KOPT-K1 (cell line): ENCODE measurements around the gene PCNX3.

Experiments
- H3K27ac ChIP-seq: fragments of 200-600 bp; sonication (generic); 2 replicates; pipeline ENCODE4 v1.5.1; 2016; ENCODE audit warnings: antibody characterized with exemption, mild to moderate bottlenecking, low read depth, low read length; ENCODE audit not compliant: poor library complexity, severe bottlenecking
- H3K36me3 ChIP-seq: fragments of 200-600 bp; sonication (generic); 2 replicates; pipeline ENCODE4 v1.5.1; 2017; ENCODE audit warnings: antibody characterized with exemption, mild to moderate bottlenecking, low read length, moderate library complexity; ENCODE audit not compliant: insufficient read depth
- H3K9me3 ChIP-seq: fragments of 200-600 bp; sonication (generic); 2 replicates; pipeline ENCODE4 v1.5.1; 2017; ENCODE audit warnings: antibody characterized with exemption, low read length, mild to moderate bottlenecking; ENCODE audit not compliant: insufficient read depth, poor library complexity, severe bottlenecking

Gene PCNX3

DNA sequence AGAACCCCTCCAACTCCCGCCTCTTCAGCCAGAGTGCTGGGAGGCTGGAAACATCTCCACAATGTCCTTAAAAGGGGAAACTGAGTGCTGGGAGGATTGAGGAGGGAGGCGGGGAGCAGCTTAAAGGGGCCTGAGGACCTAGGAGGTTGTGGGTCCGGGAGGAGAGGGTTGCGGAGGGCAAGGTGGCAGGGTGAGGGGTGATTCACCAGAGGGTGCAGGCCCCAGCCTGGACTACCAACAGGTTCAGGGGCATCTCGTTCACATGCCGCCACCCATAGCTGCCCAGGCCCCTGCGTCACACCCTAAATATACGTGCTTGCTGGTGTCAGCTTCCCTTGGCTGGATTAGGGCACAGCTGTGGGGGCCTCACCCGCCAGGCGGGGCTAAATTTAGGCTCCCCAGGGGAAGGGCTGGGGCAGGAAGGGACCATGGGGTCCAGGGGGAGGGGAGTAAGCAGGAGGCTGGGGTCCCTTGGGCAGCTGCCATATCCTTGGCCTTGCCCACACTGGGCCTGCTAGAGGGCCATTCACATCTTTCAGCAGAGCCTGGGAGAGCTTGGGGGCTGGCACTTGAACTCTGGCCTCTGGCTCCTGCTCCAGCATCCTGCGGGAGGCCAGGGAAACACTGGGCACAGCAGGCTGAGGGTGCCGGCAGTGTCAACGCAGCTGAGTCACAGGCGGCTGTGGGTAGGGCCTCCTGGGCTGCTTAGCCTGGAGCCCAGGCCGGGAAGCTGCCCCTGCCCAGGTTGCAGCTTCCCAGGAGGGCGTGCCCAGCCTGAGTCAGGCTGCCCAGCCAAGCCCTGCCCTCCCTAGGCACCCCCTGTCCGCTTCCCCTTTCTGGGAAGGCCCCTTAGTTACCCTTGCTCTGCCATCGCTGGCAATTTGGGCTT lies 38.5 kb upstream of the PCNX3 start:
- Histone ChIP-seq H3K27ac (peak overlapping the region; percentile 77), H3K36me3 (peaks cover 32% of the 10 kb centered on the region), H3K9me3 (no peaks in the 10 kb centered on the region)

DNA sequence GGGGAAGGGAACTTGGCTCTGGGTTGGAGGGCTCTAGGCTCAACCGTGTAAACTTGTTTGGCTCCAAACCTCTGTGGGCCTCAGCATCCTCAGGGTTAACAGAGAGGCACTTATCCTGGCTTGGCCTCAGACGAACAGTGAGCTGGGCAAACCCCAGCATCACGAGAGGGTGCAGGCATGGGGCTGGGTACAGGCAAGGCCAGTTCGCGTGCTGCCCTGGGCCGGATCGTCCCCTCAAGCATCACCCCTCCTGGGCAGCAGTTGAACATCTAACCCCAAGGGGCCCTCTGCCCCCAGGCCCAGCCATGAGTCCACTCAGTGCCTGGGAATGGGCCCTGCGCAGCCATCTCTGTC lies 37.8 kb upstream of the PCNX3 start:
- peaks cover 38% of the 10 kb centered on the region for H3K36me3 ChIP-seq
- H3K27ac ChIP-seq, result no peak overlapping the region
- H3K9me3 ChIP-seq, result no peaks in the 10 kb centered on the region

DNA sequence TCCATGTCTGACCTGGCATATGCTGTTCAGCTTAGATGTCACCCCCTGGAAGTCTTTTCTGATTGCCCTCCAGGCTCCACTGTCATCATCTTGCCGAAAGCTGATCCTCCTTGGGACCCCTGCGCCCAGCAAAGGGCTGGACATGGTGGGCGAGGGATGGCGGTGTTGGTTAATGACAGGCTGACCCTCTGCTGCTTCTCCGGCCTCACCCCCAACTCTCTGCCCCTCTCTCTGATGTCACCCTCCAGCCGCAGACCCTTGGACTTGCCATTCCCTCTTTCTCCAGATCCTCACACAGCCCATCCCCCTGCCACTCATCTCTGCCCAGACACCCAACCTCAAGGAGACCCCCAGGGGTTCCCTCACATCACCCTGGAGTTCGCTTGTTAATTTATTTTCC lies 37.4 kb upstream of the PCNX3 start:
- no peak overlapping the region for H3K27ac ChIP-seq

GRCh38 chr11:65578667-65579066 lies 36.9 kb upstream of the PCNX3 start:
- H3K36me3 ChIP-seq, result peaks cover 44% of the 10 kb centered on the region
- H3K9me3 ChIP-seq, result no peaks in the 10 kb centered on the region
- H3K27ac ChIP-seq, result no peak overlapping the region

More for the DNA sequence above, 37.4 kb upstream of the PCNX3 start:
- no peaks in the 10 kb centered on the region for H3K9me3 ChIP-seq
- H3K36me3 ChIP-seq, result peaks cover 42% of the 10 kb centered on the region

DNA sequence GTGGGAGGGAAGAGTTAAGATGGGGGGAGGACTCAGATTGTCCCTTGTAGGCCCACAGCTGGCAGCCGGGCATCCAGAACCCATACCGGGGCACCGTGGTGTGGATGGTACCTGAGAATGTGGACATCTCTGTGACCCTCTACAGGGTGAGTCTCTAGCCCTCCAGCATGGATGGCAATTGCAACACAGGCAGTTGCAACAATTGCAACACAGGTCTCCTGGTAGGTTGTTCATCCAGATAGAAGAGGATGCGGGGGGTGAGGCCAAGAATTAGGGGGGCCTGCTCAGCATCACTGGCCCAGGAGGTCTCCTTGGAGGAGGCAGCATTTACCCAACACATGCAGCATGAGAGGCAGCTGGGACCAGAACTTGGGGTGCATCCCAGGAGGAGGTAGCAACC lies 36.3 kb upstream of the PCNX3 start:
- no peak overlapping the region for H3K27ac ChIP-seq
- peaks cover 51% of the 10 kb centered on the region for H3K36me3 ChIP-seq
- no peaks in the 10 kb centered on the region for H3K9me3 ChIP-seq

GRCh38 chr11:65580031-65580692 lies 35.4 kb upstream of the PCNX3 start:
- Histone ChIP-seq H3K9me3 (no peaks in the 10 kb centered on the region), H3K27ac (no peak overlapping the region), H3K36me3 (peaks cover 56% of the 10 kb centered on the region)

DNA sequence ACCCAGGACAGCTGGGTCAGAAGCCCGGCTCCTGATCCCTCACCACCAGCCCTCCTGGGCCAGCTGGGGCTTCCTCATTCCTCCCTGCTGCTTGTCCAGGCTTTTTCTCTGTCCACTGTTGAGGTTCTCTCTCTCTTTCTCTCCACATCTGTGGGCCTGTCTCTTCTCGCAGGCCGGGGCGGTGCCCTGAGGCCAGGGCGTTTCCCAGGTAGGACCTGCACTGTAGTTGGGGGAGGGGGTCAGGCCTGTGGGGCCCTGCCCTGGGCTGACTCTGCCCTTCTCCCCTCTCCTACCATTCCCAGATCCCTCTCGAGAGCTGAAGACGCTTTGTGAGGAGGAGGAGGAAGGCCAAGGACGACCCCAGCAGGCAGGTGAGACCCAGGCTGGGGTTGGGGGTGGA lies 34.8 kb upstream of the PCNX3 start:
- Histone ChIP-seq H3K36me3 (peaks cover 62% of the 10 kb centered on the region), H3K9me3 (no peaks in the 10 kb centered on the region), H3K27ac (no peak overlapping the region)

GRCh38 chr11:65581928-65582327 lies 33.6 kb upstream of the PCNX3 start:
- H3K9me3 ChIP-seq, result no peaks in the 10 kb centered on the region
- no peak overlapping the region for H3K27ac ChIP-seq
- H3K36me3 ChIP-seq, result peaks cover 73% of the 10 kb centered on the region

GRCh38 chr11:65583589-65583988 lies 32.0 kb upstream of the PCNX3 start:
- Histone ChIP-seq H3K27ac (no peak overlapping the region), H3K9me3 (no peaks in the 10 kb centered on the region), H3K36me3 (peaks cover 73% of the 10 kb centered on the region)

- H3K36me3 ChIP-seq, result peaks cover 71% of the 10 kb centered on the region
- no peaks in the 10 kb centered on the region for H3K9me3 ChIP-seq
- no peak overlapping the region for H3K27ac ChIP-seq
Observed at GRCh38 chr11:65584106-65584505, 31.5 kb upstream of the PCNX3 start.

DNA sequence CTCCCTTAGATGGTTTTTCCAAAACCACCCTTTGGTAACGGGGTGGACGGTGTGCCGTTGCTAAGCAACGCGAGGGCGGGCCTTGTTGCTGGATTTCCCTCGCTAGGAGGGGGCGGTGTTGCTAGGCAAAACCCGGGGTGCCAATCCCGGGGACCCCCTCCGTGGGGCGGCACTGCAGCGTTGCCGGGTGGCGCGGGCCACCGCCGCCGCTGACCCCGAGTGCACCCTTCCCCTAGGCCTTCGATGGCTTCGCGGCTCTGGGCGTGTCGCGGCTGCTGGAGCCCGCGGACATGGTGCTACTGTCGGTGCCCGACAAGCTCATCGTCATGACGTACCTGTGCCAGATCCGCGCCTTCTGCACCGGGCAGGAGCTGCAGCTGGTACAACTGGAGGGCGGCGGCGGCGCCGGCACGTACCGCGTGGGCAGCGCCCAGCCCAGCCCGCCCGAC lies 30.8 kb upstream of the PCNX3 start:
- H3K36me3 ChIP-seq, result peaks cover 67% of the 10 kb centered on the region
- no peaks in the 10 kb centered on the region for H3K9me3 ChIP-seq
- H3K27ac ChIP-seq, result no peak overlapping the region

DNA sequence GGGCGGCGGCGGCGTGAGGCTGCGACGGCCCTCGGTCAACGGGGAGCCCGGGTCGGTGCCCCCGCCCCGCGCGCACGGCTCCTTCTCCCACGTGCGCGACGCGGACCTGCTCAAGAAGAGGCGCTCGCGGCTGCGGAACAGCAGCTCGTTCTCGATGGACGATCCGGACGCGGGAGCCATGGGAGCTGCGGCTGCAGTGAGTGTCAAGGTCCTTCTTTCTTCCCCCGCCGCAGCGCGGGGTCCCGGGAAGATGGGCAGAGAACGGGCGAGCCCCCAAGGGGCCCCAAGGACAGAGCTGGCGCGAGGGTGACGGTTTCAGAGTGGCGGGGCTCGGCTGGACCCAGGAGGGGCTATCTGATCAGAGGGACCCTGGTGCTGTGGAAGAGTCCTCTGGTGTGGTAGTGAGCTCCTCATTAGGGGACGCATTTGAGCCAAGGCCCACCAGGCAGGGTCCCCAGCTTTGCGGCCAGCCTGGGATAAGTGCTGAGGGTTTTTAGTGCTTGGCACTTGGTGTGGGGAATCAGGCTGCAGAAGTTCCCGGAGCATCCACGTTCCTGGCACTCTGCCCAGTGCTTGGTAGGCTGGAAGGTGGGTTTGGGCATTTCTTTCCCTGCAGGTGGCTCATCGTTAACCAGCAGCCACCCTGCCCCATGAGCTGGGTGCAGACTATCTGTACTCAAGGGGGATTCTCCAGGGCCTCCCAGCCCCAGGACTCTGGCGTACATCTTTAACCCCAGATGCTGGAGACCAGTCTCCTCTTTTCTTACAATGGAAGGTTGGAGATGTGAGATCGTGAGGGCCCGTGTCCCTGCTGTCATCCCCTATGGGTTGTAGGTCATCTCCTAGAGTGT lies 30.0 kb upstream of the PCNX3 start:
- H3K9me3 ChIP-seq, result no peaks in the 10 kb centered on the region
- peaks cover 67% of the 10 kb centered on the region for H3K36me3 ChIP-seq
- no peak overlapping the region for H3K27ac ChIP-seq

- H3K36me3 ChIP-seq, result peaks cover 66% of the 10 kb centered on the region
- H3K9me3 ChIP-seq, result no peaks in the 10 kb centered on the region
- no peak overlapping the region for H3K27ac ChIP-seq
Observed at GRCh38 chr11:65586247-65586630, 29.3 kb upstream of the PCNX3 start.

DNA sequence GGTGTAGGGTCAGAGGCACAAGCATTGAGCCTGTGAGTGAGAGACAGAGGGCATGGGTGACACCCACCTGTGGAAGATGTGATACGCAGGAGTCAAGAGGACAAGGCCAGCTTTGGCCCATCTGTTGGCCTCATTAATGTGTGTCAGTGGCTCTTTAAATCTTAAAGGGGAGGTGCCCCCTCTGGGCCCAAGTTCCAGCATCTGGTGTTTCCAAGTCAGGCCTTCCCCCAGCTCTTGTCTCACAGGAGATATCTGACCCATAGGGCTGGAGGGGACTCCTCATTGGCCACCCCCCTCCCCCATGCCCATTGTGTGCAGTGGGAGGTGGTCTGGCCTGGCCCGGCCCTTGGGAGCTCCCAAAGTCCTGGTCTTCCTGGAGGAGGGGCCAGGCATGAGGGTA lies 28.9 kb upstream of the PCNX3 start:
- Histone ChIP-seq H3K36me3 (peaks cover 65% of the 10 kb centered on the region), H3K9me3 (no peaks in the 10 kb centered on the region), H3K27ac (no peak overlapping the region)
